Measurements from ENCODE around the gene CCDC24.

CCDC24 gene

GRCh38 chr1:43963006-43963405 is 28.4 kb upstream of the CCDC24 start:
- TF ChIP-seq EZH2 (IDR thresholded peaks at IDR 0.05; ENCODE audit: borderline replicate concordance, low read length): no peak
- no peak for TF ChIP-seq CTCF (IDR thresholded peaks at IDR 0.05; ENCODE audit: low read length)
- Histone ChIP-seq H3K9me3 (ENCODE audit: low read length) (no peaks in the 10 kb centered on the region), H3F3A (ENCODE audit: insufficient read depth, low read length) (no peaks in the 10 kb centered on the region), H3K27me3 (ENCODE audit: insufficient read depth, low read length) (no peaks in the 10 kb centered on the region), H4K20me1 (ENCODE audit: insufficient read depth, low read length) (no peaks in the 10 kb centered on the region), H2AFZ (ENCODE audit: low read length) (no peak overlapping the region), H3K79me2 (ENCODE audit: insufficient read depth, low read length) (no peaks in the 10 kb centered on the region), H3K9ac (ENCODE audit: low read length) (no peak overlapping the region), H3K36me3 (ENCODE audit: insufficient read depth, low read length) (peaks cover 30% of the 10 kb centered on the region; the same call in 1 of the 2 replicates), H3K4me3 (ENCODE audit: low read depth, low read length, poor library complexity, severe bottlenecking) (no peak overlapping the region), H3K4me2 (ENCODE audit: low read length) (no peak overlapping the region), H3K9me2 (ENCODE audit: low read depth, low read length) (no peaks in the 10 kb centered on the region), H3K27ac (ENCODE audit: low read depth, low read length, poor library complexity, severe bottlenecking) (no peak overlapping the region), H3K4me1 (ENCODE audit: insufficient read depth, low read length, severe bottlenecking) (no peaks in the 10 kb centered on the region)

- no peak overlapping the region for H2AFZ ChIP-seq (ENCODE audit: low read length)
- H3K9me3 ChIP-seq (ENCODE audit: low read length): no peaks in the 10 kb centered on the region
- H3K27ac ChIP-seq (ENCODE audit: low read depth, low read length, poor library complexity, severe bottlenecking): no peak overlapping the region
- no peaks in the 10 kb centered on the region for H3K27me3 ChIP-seq (ENCODE audit: insufficient read depth, low read length)
- H3K4me1 ChIP-seq (ENCODE audit: insufficient read depth, low read length, severe bottlenecking): no peaks in the 10 kb centered on the region
- H3K4me2 ChIP-seq (ENCODE audit: low read length): no peak overlapping the region
- H3K9me2 ChIP-seq (ENCODE audit: low read depth, low read length): no peaks in the 10 kb centered on the region
- H3K36me3 ChIP-seq (ENCODE audit: insufficient read depth, low read length): peaks cover 21% of the 10 kb centered on the region; the same call in 1 of the 2 replicates
- H3K4me3 ChIP-seq (ENCODE audit: low read depth, low read length, poor library complexity, severe bottlenecking): no peak overlapping the region
- no peaks in the 10 kb centered on the region for H4K20me1 ChIP-seq (ENCODE audit: insufficient read depth, low read length)
- no peaks in the 10 kb centered on the region for H3K79me2 ChIP-seq (ENCODE audit: insufficient read depth, low read length)
- H3F3A ChIP-seq (ENCODE audit: insufficient read depth, low read length): no peaks in the 10 kb centered on the region
- no peak overlapping the region for H3K9ac ChIP-seq (ENCODE audit: low read length)
- TF ChIP-seq EZH2 (IDR thresholded peaks at IDR 0.05; ENCODE audit: borderline replicate concordance, low read length) (no peak), CTCF (IDR thresholded peaks at IDR 0.05; ENCODE audit: low read length) (no peak)
Observed at GRCh38 chr1:43963890-43964289, 27.5 kb upstream of the CCDC24 start.

- Histone ChIP-seq H3K36me3 (ENCODE audit: insufficient read depth, low read length) (peaks cover 19% of the 10 kb centered on the region; the same call in 1 of the 2 replicates), H3K9me2 (ENCODE audit: low read depth, low read length) (no peaks in the 10 kb centered on the region)
Observed at GRCh38 chr1:43965316-43965715, 26.1 kb upstream of the CCDC24 start.

More at GRCh38 chr1:43965316-43965715, 26.1 kb upstream of the CCDC24 start:
- Histone ChIP-seq H3K4me3 (ENCODE audit: low read depth, low read length, poor library complexity, severe bottlenecking) (no peak overlapping the region), H3K27ac (ENCODE audit: low read depth, low read length, poor library complexity, severe bottlenecking) (no peak overlapping the region), H3K4me1 (ENCODE audit: insufficient read depth, low read length, severe bottlenecking) (no peaks in the 10 kb centered on the region), H3K9ac (ENCODE audit: low read length) (no peak overlapping the region), H4K20me1 (ENCODE audit: insufficient read depth, low read length) (no peaks in the 10 kb centered on the region), H2AFZ (ENCODE audit: low read length) (no peak overlapping the region), H3F3A (ENCODE audit: insufficient read depth, low read length) (no peaks in the 10 kb centered on the region), H3K27me3 (ENCODE audit: insufficient read depth, low read length) (no peaks in the 10 kb centered on the region), H3K79me2 (ENCODE audit: insufficient read depth, low read length) (no peaks in the 10 kb centered on the region), H3K4me2 (ENCODE audit: low read length) (no peak overlapping the region), H3K9me3 (ENCODE audit: low read length) (no peaks in the 10 kb centered on the region)
- TF ChIP-seq EZH2 (IDR thresholded peaks at IDR 0.05; ENCODE audit: borderline replicate concordance, low read length) (no peak), CTCF (IDR thresholded peaks at IDR 0.05; ENCODE audit: low read length) (no peak)
